Mesenchymal stem cell (in vitro differentiated cells and primary cell): ENCODE measurements around the gene FOXP1. TPM values are rescaled to one million over a fixed set of nuclear protein-coding genes. Genes with fewer than 3 reads are reported as not detected.
A peak's percentile ranks its signal among the peaks of the same experiment; 100 is the strongest.

Source experiments
- DNase-seq: peaks from one replicate; pipeline ENCODE4 v3.0.0-alpha.2; 2013
- H2AFZ ChIP-seq: one replicate; pipeline ENCODE4 v1.6.1; 2013; ENCODE audit warnings: low read depth, mild to moderate bottlenecking, control low read depth, inconsistent platforms, low read length, moderate library complexity
- H2AK5ac ChIP-seq: 2 replicates; pipeline ENCODE4 v1.6.1; 2013; ENCODE audit warnings: low read length, moderate library complexity, mild to moderate bottlenecking, inconsistent platforms; ENCODE audit not compliant: severe bottlenecking
- H2BK120ac ChIP-seq: one replicate; pipeline ENCODE4 v1.6.1; 2013; ENCODE audit warnings: low read depth, mild to moderate bottlenecking, inconsistent platforms, low read length, moderate library complexity
- H2BK12ac ChIP-seq, 2 experiments: one replicate each; pipeline ENCODE4 v1.6.1; 2013; ENCODE audit warnings: inconsistent platforms in 2 of 2, low read length in 2 of 2, mild to moderate bottlenecking in 2 of 2, moderate library complexity in 2 of 2, control low read depth in 1 of 2
- H2BK15ac ChIP-seq: one replicate; pipeline ENCODE4 v1.6.1; 2013; ENCODE audit warnings: mild to moderate bottlenecking, low read depth, inconsistent platforms; ENCODE audit not compliant: poor library complexity, severe bottlenecking
- H2BK5ac ChIP-seq: 2 replicates; pipeline ENCODE4 v1.6.1; 2013; ENCODE audit warnings: low read depth, mild to moderate bottlenecking, low read length, control low read depth, inconsistent platforms; ENCODE audit not compliant: poor library complexity, severe bottlenecking
- H3K14ac ChIP-seq, 2 experiments: one replicate each; pipeline ENCODE4 v1.6.1; 2013; ENCODE audit warnings: inconsistent platforms in 2 of 2, low read length in 2 of 2, control low read depth in 1 of 2, mild to moderate bottlenecking in 1 of 2, moderate library complexity in 1 of 2
- H3K18ac ChIP-seq, 2 experiments: one replicate each; pipeline ENCODE4 v1.6.1; 2013; ENCODE audit warnings: inconsistent platforms in 2 of 2, low read length in 2 of 2, control low read depth in 1 of 2, low read depth in 1 of 2, mild to moderate bottlenecking in 1 of 2
- H3K23ac ChIP-seq, 2 experiments: one replicate each; pipeline ENCODE4 v1.6.1; 2013; ENCODE audit warnings: inconsistent platforms in 2 of 2, low read length in 2 of 2, mild to moderate bottlenecking in 2 of 2, moderate library complexity in 2 of 2, control low read depth in 1 of 2
- H3K27ac ChIP-seq: 2 replicates; pipeline ENCODE4 v1.5.1; 2013; ENCODE audit warnings: mild to moderate bottlenecking, moderate library complexity, low read length, control low read depth, inconsistent platforms; ENCODE audit not compliant: poor library complexity, severe bottlenecking
- H3K27me3 ChIP-seq, 2 experiments: 2 replicates each; pipeline versions ENCODE4 v1.6.1 to v1.7.0; 2013; ENCODE audit warnings: low read length in 2 of 2, mild to moderate bottlenecking in 2 of 2, moderate library complexity in 2 of 2, control low read depth in 1 of 2, inconsistent platforms in 1 of 2; ENCODE audit not compliant: control insufficient read depth in 1 of 2, insufficient read depth in 1 of 2
- H3K36me3 ChIP-seq, 2 experiments: 2 replicates each; pipeline versions ENCODE4 v1.6.1 to v1.7.0; 2013; ENCODE audit warnings: low read length in 2 of 2, control low read depth in 1 of 2, inconsistent platforms in 1 of 2, low read depth in 1 of 2, mild to moderate bottlenecking in 1 of 2; ENCODE audit not compliant: insufficient read depth in 2 of 2, control insufficient read depth in 1 of 2
- H3K4ac ChIP-seq, 2 experiments: one replicate each; pipeline ENCODE4 v1.6.1; 2013; ENCODE audit warnings: inconsistent platforms in 2 of 2, low read length in 2 of 2, mild to moderate bottlenecking in 2 of 2, moderate library complexity in 2 of 2, control low read depth in 1 of 2, low read depth in 1 of 2
- H3K4me1 ChIP-seq: 2 replicates; pipeline ENCODE4 v1.6.1; 2013; ENCODE audit warnings: low read depth, low read length, control low read depth; ENCODE audit not compliant: control insufficient read depth, insufficient read depth
- H3K4me2 ChIP-seq: 2 replicates; pipeline ENCODE4 v1.6.1; 2013; ENCODE audit warnings: low read length, mild to moderate bottlenecking, inconsistent platforms; ENCODE audit not compliant: poor library complexity, severe bottlenecking
- H3K4me3 ChIP-seq, 2 experiments: 2 replicates each; pipeline versions ENCODE4 v1.5.1 to v1.7.0; 2013; ENCODE audit warnings: low read length in 2 of 2, mild to moderate bottlenecking in 2 of 2, control low read depth in 1 of 2, low read depth in 1 of 2; ENCODE audit not compliant: insufficient read depth in 1 of 2
- H3K79me1 ChIP-seq: replicated peaks from 2 replicates; pipeline ENCODE4 v1.6.1; 2013; ENCODE audit warnings: mild to moderate bottlenecking, control low read depth, low read length, inconsistent platforms; ENCODE audit not compliant: poor library complexity, severe bottlenecking
- H3K9ac ChIP-seq: 2 replicates; pipeline ENCODE4 v1.7.0; 2013; ENCODE audit warnings: mild to moderate bottlenecking, low read length, moderate library complexity
- H3K9me3 ChIP-seq: 2 replicates; pipeline ENCODE4 v1.7.0; 2013; ENCODE audit warnings: mild to moderate bottlenecking, low read length; ENCODE audit not compliant: control insufficient read depth
- H4K8ac ChIP-seq: one replicate; pipeline ENCODE4 v1.6.1; 2013; ENCODE audit warnings: inconsistent platforms, mild to moderate bottlenecking, low read length, moderate library complexity
- H4K91ac ChIP-seq: one replicate; pipeline ENCODE4 v1.6.1; 2013; ENCODE audit warnings: mild to moderate bottlenecking, low read length, inconsistent platforms
- WGBS: methylation state at CpG from one replicate; pipeline ENCODE4 v1.1.7; 2013; ENCODE audit warnings: mixed read lengths; 5-methylcytosine and 5-hydroxymethylcytosine counted together
- polyA plus RNA-seq, 2 experiments: library from polyadenylated mRNA; stranded (reverse); fragments of 200-250 nt; gene quantifications; one replicate each; pipeline ENCODE4 v1.2.3, GENCODE V29; 2013

FOXP1 gene
- polyA plus RNA-seq (2013, experiment 1 of 2) = 34.2 TPM
- 34.5 TPM for polyA plus RNA-seq (2013, experiment 2 of 2)

DNA sequence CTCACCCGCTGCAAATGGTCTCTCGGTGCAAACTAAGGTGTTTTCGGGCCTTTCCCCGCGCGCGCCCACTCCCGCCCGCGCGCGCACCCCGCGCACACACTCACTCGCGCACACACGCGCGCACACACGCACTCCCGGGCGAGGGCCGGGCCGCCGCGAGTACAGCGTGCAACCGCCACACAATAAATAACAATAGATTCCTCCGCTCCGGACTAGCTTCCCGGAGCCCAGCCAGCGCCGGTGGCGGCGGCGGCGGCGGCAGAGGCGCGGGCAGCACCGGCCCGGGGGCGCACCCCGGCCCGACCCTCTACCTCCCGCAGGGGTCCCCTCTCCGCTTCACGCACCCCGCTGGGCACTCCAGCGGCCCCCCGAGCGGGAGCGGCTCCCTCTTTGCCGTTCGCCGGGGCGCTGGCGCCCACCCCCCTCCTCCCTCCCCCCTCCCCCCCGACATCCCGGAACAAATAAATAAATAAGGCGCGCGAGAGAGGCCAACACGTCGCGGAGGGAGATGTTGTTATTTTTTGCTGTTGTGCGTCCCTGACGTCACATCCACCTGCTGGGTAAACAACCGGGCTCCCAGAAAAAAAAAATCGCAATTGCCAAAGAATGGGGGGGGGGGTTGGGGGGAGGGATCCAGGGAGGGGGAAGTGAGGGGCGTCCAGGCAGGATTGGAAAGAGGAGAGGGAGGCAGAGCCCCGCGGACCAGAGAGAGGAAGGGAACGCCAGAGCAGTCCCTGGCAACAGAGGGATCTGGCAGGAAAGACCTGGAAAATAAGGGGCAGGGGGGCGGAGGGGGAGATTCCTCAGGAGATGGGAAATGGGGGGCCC, at the start of gene FOXP1:
Gene FOXP1, minus strand, starts transcription at position 163 of the 828 bp plus-strand sequence. CDS start 385,347 bp downstream, outside the sequence.
- Histone ChIP-seq H3K27ac (peak within 1 kb of the TSS; percentile 99), H2BK12ac (peak within 1 kb of the TSS in 1 of 2 experiments; percentile 13), H3K27me3 (no peaks in the 10 kb centered on the region), H3K4me2 (peak within 1 kb of the TSS; percentile 74), H2BK120ac (peak within 1 kb of the TSS; percentile 73), H3K4ac (peak within 1 kb of the TSS in 1 of 2 experiments; percentile 67), H4K8ac (peak within 1 kb of the TSS; percentile 75), H4K91ac (peak within 1 kb of the TSS; percentile 15), H3K9me3 (no peaks in the 10 kb centered on the region), H3K14ac (peak within 1 kb of the TSS in 1 of 2 experiments; percentile 42), H2BK5ac (peak within 1 kb of the TSS; percentile 97), H3K18ac (peak within 1 kb of the TSS; percentile 62 to 77), H3K4me3 (peak within 1 kb of the TSS; percentile 81 to 100), H2AFZ (peak within 1 kb of the TSS; percentile 73), H3K23ac (peak within 1 kb of the TSS; percentile 60 to 96), H3K79me1 (peaks cover 3% of the 10 kb centered on the region), H3K36me3 (no peaks in the 10 kb centered on the region), H2BK15ac (peak within 1 kb of the TSS; percentile 94), H3K4me1 (peaks cover 3% of the 10 kb centered on the region), H2AK5ac (peak within 1 kb of the TSS; percentile 99), H3K9ac (peak within 1 kb of the TSS; percentile 83)
- under 1% methylated on average over 47 of the region's 75 CpGs for WGBS
- peak; percentile 70 for DNase-seq

DNA sequence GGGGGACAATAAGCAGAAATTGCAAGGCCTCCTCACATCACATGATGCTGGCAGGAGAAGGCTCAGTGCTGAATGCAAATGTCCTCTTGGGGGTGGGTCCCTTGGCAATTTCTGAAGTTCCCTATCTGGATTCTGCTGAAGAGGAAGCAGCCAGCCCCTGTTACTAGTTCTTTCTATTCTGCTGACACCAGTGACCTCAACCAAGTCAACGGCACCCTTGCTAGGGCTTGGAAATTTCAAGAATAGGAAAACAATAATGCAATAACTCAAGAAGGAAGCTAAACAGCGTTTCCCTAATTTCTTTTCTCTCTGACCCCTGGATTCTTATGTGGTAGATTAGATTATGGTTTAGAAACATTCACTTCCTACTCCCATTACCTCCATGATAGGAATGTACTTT, 46.2 kb upstream of the FOXP1 start:
- Histone ChIP-seq H2BK12ac (no peak overlapping the region), H3K4me3 (peak overlapping the region in 1 of 2 experiments; percentile 61), H4K91ac (no peak overlapping the region), H4K8ac (no peak overlapping the region), H3K9me3 (no peaks in the 10 kb centered on the region), H2BK15ac (no peak overlapping the region), H3K79me1 (no peaks in the 10 kb centered on the region), H3K18ac (no peak overlapping the region), H3K27ac (no peak overlapping the region), H3K4me1 (no peaks in the 10 kb centered on the region), H2AFZ (no peak overlapping the region), H2BK5ac (no peak overlapping the region), H2BK120ac (no peak overlapping the region), H3K9ac (peak overlapping the region; percentile 81), H3K4me2 (no peak overlapping the region), H3K14ac (no peak overlapping the region), H3K27me3 (no peaks in the 10 kb centered on the region), H3K36me3 (no peaks in the 10 kb centered on the region), H3K4ac (no peak overlapping the region), H3K23ac (no peak overlapping the region), H2AK5ac (no peak overlapping the region)
- no peak for DNase-seq
- 50% methylated on average over 1 of the region's 2 CpGs for WGBS

DNA sequence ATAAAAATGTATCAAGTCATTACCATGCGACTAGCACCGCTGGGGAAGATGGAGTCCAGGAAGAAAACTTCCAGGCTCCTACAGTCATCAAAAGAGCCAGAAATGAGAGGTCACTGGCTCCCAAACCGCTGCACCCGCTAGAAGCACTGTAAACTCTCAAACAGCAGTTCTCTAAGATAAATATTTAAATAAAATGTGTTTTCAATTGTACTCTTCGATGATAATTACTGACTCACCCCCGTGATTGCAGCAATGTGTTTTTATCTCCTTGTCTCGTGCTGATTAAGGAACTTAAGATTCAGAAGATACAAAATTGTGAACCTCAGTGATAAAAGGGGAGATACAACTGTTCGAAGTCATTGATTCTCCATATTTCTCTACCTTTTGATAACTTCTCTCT, 45.8 kb upstream of the FOXP1 start:
- H2AFZ ChIP-seq = no peak overlapping the region
- no peaks in the 10 kb centered on the region for H3K4me1 ChIP-seq
- no peak overlapping the region for H3K27ac ChIP-seq
- no peak overlapping the region for H2BK12ac ChIP-seq
- H3K9ac ChIP-seq = peak overlapping the region; percentile 81
- peak overlapping the region in 1 of 2 experiments; percentile 61 for H3K4me3 ChIP-seq
- H3K4me2 ChIP-seq = no peak overlapping the region
- H2BK15ac ChIP-seq = no peak overlapping the region
- H4K8ac ChIP-seq = no peak overlapping the region
- no peak overlapping the region for H4K91ac ChIP-seq
- no peaks in the 10 kb centered on the region for H3K36me3 ChIP-seq
- peak; percentile 15 for DNase-seq
- no peak overlapping the region for H2BK120ac ChIP-seq
- H3K9me3 ChIP-seq = no peaks in the 10 kb centered on the region
- no peak overlapping the region for H3K18ac ChIP-seq
- no peaks in the 10 kb centered on the region for H3K79me1 ChIP-seq
- H2AK5ac ChIP-seq = no peak overlapping the region
- WGBS = 64% methylated on average over 5 of the region's 8 CpGs
- H2BK5ac ChIP-seq = no peak overlapping the region
- H3K4ac ChIP-seq = no peak overlapping the region
- H3K23ac ChIP-seq = no peak overlapping the region
- H3K14ac ChIP-seq = no peak overlapping the region
- no peaks in the 10 kb centered on the region for H3K27me3 ChIP-seq

DNA sequence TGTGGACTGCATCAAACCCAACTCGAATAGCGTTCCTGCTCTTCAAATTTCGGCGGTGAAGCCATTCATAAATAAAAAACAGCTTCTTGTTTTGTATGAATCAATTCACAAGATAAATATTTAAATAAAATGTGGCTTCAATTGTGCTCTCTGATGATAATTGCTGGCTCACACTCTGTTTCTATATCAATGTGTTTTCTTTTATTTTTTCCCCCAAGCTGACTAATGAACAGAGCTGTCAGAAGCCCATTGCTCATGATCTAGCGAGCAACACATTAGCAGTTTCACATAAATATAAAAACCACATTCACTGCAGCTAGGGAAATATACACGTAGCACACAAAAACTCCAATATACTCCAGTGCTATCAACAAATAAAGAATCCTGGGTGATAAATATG, 45.0 kb upstream of the FOXP1 start:
- no peaks in the 10 kb centered on the region for H3K9me3 ChIP-seq
- no peak overlapping the region for H2AFZ ChIP-seq
- no peak overlapping the region for H4K8ac ChIP-seq
- H3K9ac ChIP-seq = peak overlapping the region; percentile 81
- no peak for DNase-seq
- H2BK15ac ChIP-seq = no peak overlapping the region
- no peak overlapping the region for H2BK120ac ChIP-seq
- H3K4me3 ChIP-seq = peak overlapping the region in 1 of 2 experiments; percentile 61
- no peak overlapping the region for H2BK5ac ChIP-seq
- H3K27ac ChIP-seq = no peak overlapping the region
- H2BK12ac ChIP-seq = no peak overlapping the region
- no peak overlapping the region for H3K14ac ChIP-seq
- no peaks in the 10 kb centered on the region for H3K36me3 ChIP-seq
- H3K18ac ChIP-seq = no peak overlapping the region
- H3K4me1 ChIP-seq = no peaks in the 10 kb centered on the region
- no peaks in the 10 kb centered on the region for H3K27me3 ChIP-seq
- 94% methylated on average over 5 of the region's 6 CpGs for WGBS
- no peak overlapping the region for H3K4ac ChIP-seq
- no peak overlapping the region for H2AK5ac ChIP-seq
- H4K91ac ChIP-seq = no peak overlapping the region
- H3K79me1 ChIP-seq = no peaks in the 10 kb centered on the region
- no peak overlapping the region for H3K4me2 ChIP-seq
- H3K23ac ChIP-seq = no peak overlapping the region
